ENCODE results near the gene OCA2. TPM values are rescaled to one million over a fixed set of nuclear protein-coding genes. Genes with fewer than 3 reads are reported as not detected.

Gene OCA2
- total and polyA plus RNA-seq, 12 donors, result 0.13 to 0.44 (median 0.23) TPM; not detected in 7

- intact Hi-C loops (cut with DNase I), result no loop called here
Measured at GRCh38 chr15:27934782-27935181, 164.3 kb downstream of the OCA2 start.

GRCh38 chr15:27933562-27933961 lies 165.6 kb downstream of the OCA2 start:
- 76 to 92% (median 88%) methylated on average over 6 of the region's 6 CpGs for WGBS, 4 donors
- no peaks in the 10 kb centered on the region for H3K9me3 ChIP-seq (replicated peaks in 1 of 3)
- intact Hi-C loops (cut with DNase I), result no loop called here
- H3K27me3 ChIP-seq, result no peaks in the 10 kb centered on the region
- H3K36me3 ChIP-seq (replicated peaks in 1 of 2), result no peaks in the 10 kb centered on the region
- no peak overlapping the region for H3K27ac ChIP-seq
- DNase-seq, result no peak
- TF ChIP-seq CTCF (IDR thresholded peaks at IDR 0.05), result no peak
- TF ChIP-seq POLR2A (IDR thresholded peaks at IDR 0.05), result no peak
- no peaks in the 10 kb centered on the region for H3K4me1 ChIP-seq (replicated peaks in 1 of 2)
- H3K4me3 ChIP-seq, result no peak overlapping the region

More at GRCh38 chr15:27934782-27935181, 164.3 kb downstream of the OCA2 start:
- no peak for DNase-seq
- no peaks in the 10 kb centered on the region for H3K27me3 ChIP-seq
- no peaks in the 10 kb centered on the region for H3K36me3 ChIP-seq (replicated peaks in 1 of 2)
- H3K4me1 ChIP-seq (replicated peaks in 1 of 2), result no peaks in the 10 kb centered on the region
- no peak overlapping the region for H3K27ac ChIP-seq
- WGBS, 4 donors, result 50 to 73% (median 61%) methylated on average over 7 to 9 of the region's 9 CpGs
- no peak overlapping the region for H3K4me3 ChIP-seq
- TF ChIP-seq CTCF (IDR thresholded peaks at IDR 0.05) (no peak), POLR2A (IDR thresholded peaks at IDR 0.05) (no peak)
- no peaks in the 10 kb centered on the region for H3K9me3 ChIP-seq (replicated peaks in 1 of 3)

- 72 to 86% (median 81%) methylated on average over 3 of the region's 3 CpGs for WGBS, 4 donors
- H3K4me3 ChIP-seq, result no peak overlapping the region
- intact Hi-C loops (cut with DNase I), result no loop called here
- H3K4me1 ChIP-seq (replicated peaks in 1 of 2), result no peaks in the 10 kb centered on the region
- TF ChIP-seq CTCF (IDR thresholded peaks at IDR 0.05), result no peak
- no peak for TF ChIP-seq POLR2A (IDR thresholded peaks at IDR 0.05)
- no peaks in the 10 kb centered on the region for H3K9me3 ChIP-seq (replicated peaks in 1 of 3)
- H3K27ac ChIP-seq, result no peak overlapping the region
- no peak for DNase-seq
- H3K36me3 ChIP-seq (replicated peaks in 1 of 2), result no peaks in the 10 kb centered on the region
- H3K27me3 ChIP-seq, result no peaks in the 10 kb centered on the region
Measured at GRCh38 chr15:27932600-27932999, 166.5 kb downstream of the OCA2 start.

GRCh38 chr15:27928386-27928785 lies 170.7 kb downstream of the OCA2 start:
- WGBS, 4 donors, result 47 to 78% (median 51%) methylated on average over 1 of the region's 1 CpG
- Histone ChIP-seq H3K4me1 (replicated peaks in 1 of 2) (no peaks in the 10 kb centered on the region), H3K4me3 (no peak overlapping the region), H3K9me3 (replicated peaks in 1 of 3) (no peaks in the 10 kb centered on the region), H3K27ac (no peak overlapping the region), H3K36me3 (replicated peaks in 1 of 2) (no peaks in the 10 kb centered on the region), H3K27me3 (no peaks in the 10 kb centered on the region)
- TF ChIP-seq CTCF (IDR thresholded peaks at IDR 0.05), result no peak
- TF ChIP-seq POLR2A (IDR thresholded peaks at IDR 0.05), result no peak
- intact Hi-C loops (cut with DNase I), result no loop called here
- no peak for DNase-seq
